ENCODE data around the gene SLC51A.

Gene SLC51A

DNA sequence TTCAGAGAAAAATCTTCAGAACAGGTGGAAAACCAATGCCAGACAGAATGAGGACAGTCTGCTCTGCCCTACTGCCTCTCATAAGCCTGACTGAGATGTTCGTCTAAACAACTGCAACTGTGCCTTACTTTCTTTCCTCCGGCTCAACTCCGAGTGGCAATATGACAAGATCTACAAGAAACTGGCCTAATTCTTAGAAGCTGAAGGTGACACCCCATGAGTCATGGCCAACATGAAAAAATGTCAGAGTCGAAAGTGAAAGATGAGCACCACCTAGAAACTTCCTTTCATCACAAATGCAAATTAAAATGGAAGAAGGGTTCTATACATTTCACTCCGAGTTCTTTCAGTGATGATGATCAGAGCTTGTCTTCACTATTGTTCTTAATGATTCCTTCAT is 58.3 kb downstream of the SLC51A start:
- H3K9me3 ChIP-seq (ENCODE audit: control insufficient read depth in 2 of 2, low read length in 2 of 2) = no peaks in the 10 kb centered on the region
- no peak overlapping the region for H3K27ac ChIP-seq (ENCODE audit: low read length)
- H3K4me1 ChIP-seq (ENCODE audit: control insufficient read depth, insufficient read depth, low read length) = peaks cover 5% of the 10 kb centered on the region
- no peak overlapping the region for H3K9ac ChIP-seq (ENCODE audit: low read length in 2 of 2)
- H3K4me3 ChIP-seq (ENCODE audit: low read length in 2 of 2) = no peak overlapping the region
- H3K27me3 ChIP-seq (ENCODE audit: control insufficient read depth in 1 of 2, insufficient read depth in 2 of 2, low read length in 2 of 2) = no peaks in the 10 kb centered on the region
- H3K36me3 ChIP-seq (ENCODE audit: control insufficient read depth in 2 of 2, insufficient read depth in 2 of 2, low read length in 2 of 2) = peaks cover 4 to 8% of the 10 kb centered on the region in 2 donors

DNA sequence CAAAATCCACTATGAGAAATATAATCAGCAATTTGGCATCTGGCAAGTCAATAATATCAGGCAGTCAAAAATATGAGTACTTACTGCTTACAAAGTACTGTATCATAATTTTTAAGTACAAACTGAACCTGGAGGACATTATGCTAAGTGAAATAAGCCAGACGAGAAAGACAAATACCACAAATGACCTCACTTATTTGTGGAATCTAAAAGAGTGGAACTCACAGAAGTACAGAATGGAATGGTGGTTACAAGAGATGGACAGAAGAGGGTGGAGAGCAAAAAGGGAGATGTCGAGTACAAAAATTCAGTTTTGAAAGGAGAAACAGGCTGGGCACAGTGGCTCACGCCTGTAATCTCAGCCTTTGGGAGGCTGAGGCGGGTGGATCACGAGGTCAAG is 58.8 kb downstream of the SLC51A start:
- Histone ChIP-seq H3K27ac (ENCODE audit: low read length) (no peak overlapping the region), H3K36me3 (ENCODE audit: control insufficient read depth in 2 of 2, insufficient read depth in 2 of 2, low read length in 2 of 2) (peaks cover 2 to 8% of the 10 kb centered on the region in 2 donors), H3K27me3 (ENCODE audit: control insufficient read depth in 1 of 2, insufficient read depth in 2 of 2, low read length in 2 of 2) (no peaks in the 10 kb centered on the region), H3K9me3 (ENCODE audit: control insufficient read depth in 2 of 2, low read length in 2 of 2) (no peaks in the 10 kb centered on the region), H3K4me1 (ENCODE audit: control insufficient read depth, insufficient read depth, low read length) (peaks cover 5% of the 10 kb centered on the region), H3K9ac (ENCODE audit: low read length in 2 of 2) (no peak overlapping the region), H3K4me3 (ENCODE audit: low read length in 2 of 2) (no peak overlapping the region)

DNA sequence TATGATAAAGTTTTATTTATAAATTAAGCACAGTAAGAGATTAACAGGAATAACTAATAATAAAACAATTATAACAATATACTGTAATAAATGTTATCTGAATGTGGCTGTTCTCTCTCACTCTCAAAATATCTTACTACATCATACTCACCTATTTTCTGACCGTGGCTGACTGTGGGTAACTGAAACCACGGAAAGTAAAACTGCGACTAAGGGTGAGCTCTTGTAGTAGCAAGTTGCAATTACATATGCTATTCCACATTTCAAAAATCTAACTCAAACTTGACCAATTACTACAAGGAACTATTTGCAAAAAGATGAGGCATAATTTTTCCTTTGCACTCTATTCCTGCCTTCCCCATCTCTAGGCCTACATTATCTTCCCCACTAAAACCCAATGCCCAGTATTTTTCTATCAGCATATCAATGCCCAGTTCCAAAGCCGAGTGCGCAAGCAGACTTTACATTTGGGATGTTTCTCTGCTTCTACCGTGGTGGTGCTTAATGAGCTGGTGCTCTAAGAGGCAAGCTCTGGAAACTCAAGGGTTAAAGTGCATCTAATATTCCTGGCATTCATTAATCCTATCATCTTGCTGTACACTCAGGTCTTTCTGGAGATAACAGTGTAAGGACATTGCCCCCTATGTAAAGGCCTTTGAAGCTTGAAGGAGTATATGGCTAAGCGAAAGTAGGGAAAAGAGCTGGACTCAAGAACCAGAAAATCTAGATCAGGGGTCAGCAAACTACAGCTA is 64.5 kb downstream of the SLC51A start:
- Histone ChIP-seq H3K27ac (ENCODE audit: low read length) (no peak overlapping the region), H3K4me1 (ENCODE audit: control insufficient read depth, insufficient read depth, low read length) (peaks cover 15% of the 10 kb centered on the region), H3K9ac (ENCODE audit: low read length in 2 of 2) (no peak overlapping the region)

GRCh38 chr3:196281962-196282361 is 65.6 kb downstream of the SLC51A start:
- Histone ChIP-seq H3K9me3 (ENCODE audit: control insufficient read depth in 2 of 2, low read length in 2 of 2) (no peaks in the 10 kb centered on the region), H3K9ac (ENCODE audit: low read length in 2 of 2) (no peak overlapping the region), H3K4me1 (ENCODE audit: control insufficient read depth, insufficient read depth, low read length) (peaks cover 19% of the 10 kb centered on the region), H3K27ac (ENCODE audit: low read length) (no peak overlapping the region), H3K4me3 (ENCODE audit: low read length in 2 of 2) (no peak overlapping the region), H3K36me3 (ENCODE audit: control insufficient read depth in 2 of 2, insufficient read depth in 2 of 2, low read length in 2 of 2) (no peaks in the 10 kb centered on the region), H3K27me3 (ENCODE audit: control insufficient read depth in 1 of 2, insufficient read depth in 2 of 2, low read length in 2 of 2) (no peaks in the 10 kb centered on the region)

More for the DNA sequence above, 64.5 kb downstream of the SLC51A start:
- Histone ChIP-seq H3K4me3 (ENCODE audit: low read length in 2 of 2) (no peak overlapping the region), H3K27me3 (ENCODE audit: control insufficient read depth in 1 of 2, insufficient read depth in 2 of 2, low read length in 2 of 2) (no peaks in the 10 kb centered on the region), H3K9me3 (ENCODE audit: control insufficient read depth in 2 of 2, low read length in 2 of 2) (no peaks in the 10 kb centered on the region), H3K36me3 (ENCODE audit: control insufficient read depth in 2 of 2, insufficient read depth in 2 of 2, low read length in 2 of 2) (no peaks in the 10 kb centered on the region)
